Measurements from ENCODE around the gene DNAJC25. TPM values are rescaled to one million over a fixed set of nuclear protein-coding genes. Genes with fewer than 3 reads are reported as not detected.

DNAJC25 gene
- total RNA-seq, 1 donor from 2014 or later = 3.9 TPM

- Mint-ChIP-seq H3K9me3 (ENCODE audit: unreplicated experiment) (no peaks in the 10 kb centered on the region), H3K4me3 (ENCODE audit: unreplicated experiment) (no peak overlapping the region), H3K4me1 (ENCODE audit: unreplicated experiment) (no peaks in the 10 kb centered on the region), H3K36me3 (ENCODE audit: low read depth, unreplicated experiment) (no peaks in the 10 kb centered on the region), H3K27me3 (ENCODE audit: unreplicated experiment) (no peaks in the 10 kb centered on the region), H3K27ac (ENCODE audit: unreplicated experiment) (no peak overlapping the region)
- TF ChIP-seq CTCF (IDR thresholded peaks at IDR 0.05; ENCODE audit: unreplicated experiment) = no peak
- DNase-seq (ENCODE audit: low spot score) = no peak
Observed at GRCh38 chr9:111622626-111623025, 8.5 kb upstream of the DNAJC25 start.

GRCh38 chr9:111627260-111627963, 3.7 kb upstream of the DNAJC25 start:
- Mint-ChIP-seq H3K36me3 (ENCODE audit: low read depth, unreplicated experiment) (peaks cover 4% of the 10 kb centered on the region), H3K9me3 (ENCODE audit: unreplicated experiment) (no peaks in the 10 kb centered on the region), H3K4me1 (ENCODE audit: unreplicated experiment) (peaks cover 12% of the 10 kb centered on the region), H3K27ac (ENCODE audit: unreplicated experiment) (no peak overlapping the region), H3K27me3 (ENCODE audit: unreplicated experiment) (peaks cover 12% of the 10 kb centered on the region), H3K4me3 (ENCODE audit: unreplicated experiment) (no peak overlapping the region)
- no peak for TF ChIP-seq CTCF (IDR thresholded peaks at IDR 0.05; ENCODE audit: unreplicated experiment)
- DNase-seq (ENCODE audit: low spot score) = no peak

- no peak for DNase-seq (ENCODE audit: low spot score)
- no peak for TF ChIP-seq CTCF (IDR thresholded peaks at IDR 0.05; ENCODE audit: unreplicated experiment)
- no peak overlapping the region for H3K27ac Mint-ChIP-seq (ENCODE audit: unreplicated experiment)
- H3K9me3 Mint-ChIP-seq (ENCODE audit: unreplicated experiment) = no peaks in the 10 kb centered on the region
- no peak overlapping the region for H3K4me3 Mint-ChIP-seq (ENCODE audit: unreplicated experiment)
- H3K4me1 Mint-ChIP-seq (ENCODE audit: unreplicated experiment) = peaks cover 20% of the 10 kb centered on the region
- peaks cover 4% of the 10 kb centered on the region for H3K36me3 Mint-ChIP-seq (ENCODE audit: low read depth, unreplicated experiment)
- peaks cover 12% of the 10 kb centered on the region for H3K27me3 Mint-ChIP-seq (ENCODE audit: unreplicated experiment)
Observed at GRCh38 chr9:111628411-111628810, 2.7 kb upstream of the DNAJC25 start.

- no peak for TF ChIP-seq CTCF (IDR thresholded peaks at IDR 0.05; ENCODE audit: unreplicated experiment)
- Mint-ChIP-seq H3K27ac (ENCODE audit: unreplicated experiment) (peak overlapping the region; percentile 22), H3K4me1 (ENCODE audit: unreplicated experiment) (peaks cover 24% of the 10 kb centered on the region), H3K9me3 (ENCODE audit: unreplicated experiment) (no peaks in the 10 kb centered on the region), H3K36me3 (ENCODE audit: low read depth, unreplicated experiment) (peaks cover 4% of the 10 kb centered on the region), H3K4me3 (ENCODE audit: unreplicated experiment) (peak overlapping the region; percentile 96), H3K27me3 (ENCODE audit: unreplicated experiment) (peaks cover 12% of the 10 kb centered on the region)
- no peak for DNase-seq (ENCODE audit: low spot score)
Observed at GRCh38 chr9:111630182-111630963, 761 bp upstream of the DNAJC25 start.

GRCh38 chr9:111630964-111631213, 245 bp upstream of the DNAJC25 start:
- H3K9me3 Mint-ChIP-seq (ENCODE audit: unreplicated experiment) = no peaks in the 10 kb centered on the region
- no peak for TF ChIP-seq CTCF (IDR thresholded peaks at IDR 0.05; ENCODE audit: unreplicated experiment)
- H3K27me3 Mint-ChIP-seq (ENCODE audit: unreplicated experiment) = peaks cover 12% of the 10 kb centered on the region
- peak overlapping the region; percentile 96 for H3K4me3 Mint-ChIP-seq (ENCODE audit: unreplicated experiment)
- peaks cover 4% of the 10 kb centered on the region for H3K36me3 Mint-ChIP-seq (ENCODE audit: low read depth, unreplicated experiment)
- H3K27ac Mint-ChIP-seq (ENCODE audit: unreplicated experiment) = peak overlapping the region; percentile 22
- DNase-seq (ENCODE audit: low spot score) = no peak
- peaks cover 29% of the 10 kb centered on the region for H3K4me1 Mint-ChIP-seq (ENCODE audit: unreplicated experiment)
